GM12801 (cell line): ENCODE measurements around the gene SUGP2.

Source experiments
- TF ChIP-seq, protein P1 (sequence below): IDR thresholded peaks from one replicate; pipeline ENCODE4 v1.5.1; 2011; ENCODE audit warnings: control low read depth; ENCODE audit not compliant: insufficient read length; ENCODE audit errors: extremely low read depth

The SUGP2 gene

DNA sequence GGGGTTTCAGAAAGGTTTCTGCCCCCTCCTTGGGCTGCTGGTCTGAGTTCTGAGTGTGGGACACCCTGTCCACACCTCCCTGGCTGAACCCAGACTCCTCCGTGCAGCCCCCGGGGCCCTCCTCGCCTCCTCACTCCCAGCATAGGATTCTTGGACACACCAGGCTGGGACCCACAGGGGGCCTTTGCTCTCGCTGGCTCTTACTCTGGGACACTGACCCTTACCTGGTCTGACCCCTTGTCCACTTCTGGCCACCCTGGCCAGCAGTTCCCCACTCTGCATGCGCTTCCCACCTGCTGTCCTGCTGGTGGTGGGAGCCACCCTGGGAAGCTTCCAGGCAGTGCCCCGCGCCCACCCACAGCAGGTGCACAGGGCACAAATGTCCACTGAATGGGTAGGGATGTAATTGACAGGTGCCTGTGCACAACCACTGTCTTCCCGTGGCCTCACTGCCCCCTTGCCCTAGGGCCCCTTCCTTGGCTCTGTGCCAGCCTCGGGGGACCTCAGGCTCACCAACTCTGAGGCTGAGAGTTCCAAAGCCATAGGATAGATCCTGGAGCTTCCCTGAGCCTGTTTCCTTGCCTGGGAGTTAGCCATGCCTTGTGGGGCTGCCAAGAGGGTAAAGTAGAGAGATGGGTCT is 23.4 kb upstream of the SUGP2 start:
- TF ChIP-seq, protein P1, sequence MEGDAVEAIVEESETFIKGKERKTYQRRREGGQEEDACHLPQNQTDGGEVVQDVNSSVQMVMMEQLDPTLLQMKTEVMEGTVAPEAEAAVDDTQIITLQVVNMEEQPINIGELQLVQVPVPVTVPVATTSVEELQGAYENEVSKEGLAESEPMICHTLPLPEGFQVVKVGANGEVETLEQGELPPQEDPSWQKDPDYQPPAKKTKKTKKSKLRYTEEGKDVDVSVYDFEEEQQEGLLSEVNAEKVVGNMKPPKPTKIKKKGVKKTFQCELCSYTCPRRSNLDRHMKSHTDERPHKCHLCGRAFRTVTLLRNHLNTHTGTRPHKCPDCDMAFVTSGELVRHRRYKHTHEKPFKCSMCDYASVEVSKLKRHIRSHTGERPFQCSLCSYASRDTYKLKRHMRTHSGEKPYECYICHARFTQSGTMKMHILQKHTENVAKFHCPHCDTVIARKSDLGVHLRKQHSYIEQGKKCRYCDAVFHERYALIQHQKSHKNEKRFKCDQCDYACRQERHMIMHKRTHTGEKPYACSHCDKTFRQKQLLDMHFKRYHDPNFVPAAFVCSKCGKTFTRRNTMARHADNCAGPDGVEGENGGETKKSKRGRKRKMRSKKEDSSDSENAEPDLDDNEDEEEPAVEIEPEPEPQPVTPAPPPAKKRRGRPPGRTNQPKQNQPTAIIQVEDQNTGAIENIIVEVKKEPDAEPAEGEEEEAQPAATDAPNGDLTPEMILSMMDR = no peak

DNA sequence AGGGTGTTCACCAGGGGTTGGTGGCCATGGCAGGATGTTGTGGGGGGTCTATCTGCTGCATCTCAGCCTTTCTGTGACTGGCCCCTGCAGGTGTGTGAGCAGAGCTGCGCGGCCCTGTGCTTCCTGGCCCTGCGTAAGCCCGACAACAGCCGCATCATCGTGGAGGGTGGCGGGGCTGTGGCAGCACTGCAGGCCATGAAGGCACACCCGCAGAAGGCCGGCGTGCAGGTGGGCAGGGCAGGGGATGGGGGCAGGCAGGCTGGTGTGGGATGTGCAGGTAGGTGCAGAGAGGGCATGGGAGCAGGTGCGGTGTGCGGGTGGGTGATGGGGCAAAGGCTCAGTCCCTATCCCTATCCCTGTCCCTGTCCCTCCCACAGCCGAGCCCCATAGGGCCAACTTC is 22.4 kb upstream of the SUGP2 start:
- TF ChIP-seq, protein P1 = no peak

DNA sequence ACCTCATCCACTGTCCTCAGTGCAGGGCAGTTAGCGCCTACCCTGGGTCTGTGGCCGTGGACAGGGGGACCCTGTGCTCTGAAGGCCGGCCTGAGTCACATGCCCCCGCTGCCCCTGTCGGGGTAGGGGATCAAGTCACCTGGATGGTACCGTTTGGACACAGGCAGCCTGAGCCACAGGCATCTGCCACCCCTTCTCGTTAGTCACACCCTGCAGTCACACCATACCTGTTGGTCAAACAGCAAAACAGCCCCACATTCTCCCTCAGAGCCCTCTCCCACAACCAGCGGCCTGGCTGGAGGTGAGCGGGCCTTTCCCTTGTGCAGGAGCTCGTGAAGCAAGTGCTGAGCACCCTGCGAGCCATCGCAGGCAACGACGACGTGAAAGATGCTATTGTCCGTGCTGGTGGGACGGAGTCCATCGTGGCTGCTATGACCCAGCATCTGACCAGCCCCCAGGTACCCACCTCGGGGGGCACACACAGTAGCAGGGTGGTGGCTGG is 21.7 kb upstream of the SUGP2 start:
- TF ChIP-seq, protein P1 = no peak

DNA sequence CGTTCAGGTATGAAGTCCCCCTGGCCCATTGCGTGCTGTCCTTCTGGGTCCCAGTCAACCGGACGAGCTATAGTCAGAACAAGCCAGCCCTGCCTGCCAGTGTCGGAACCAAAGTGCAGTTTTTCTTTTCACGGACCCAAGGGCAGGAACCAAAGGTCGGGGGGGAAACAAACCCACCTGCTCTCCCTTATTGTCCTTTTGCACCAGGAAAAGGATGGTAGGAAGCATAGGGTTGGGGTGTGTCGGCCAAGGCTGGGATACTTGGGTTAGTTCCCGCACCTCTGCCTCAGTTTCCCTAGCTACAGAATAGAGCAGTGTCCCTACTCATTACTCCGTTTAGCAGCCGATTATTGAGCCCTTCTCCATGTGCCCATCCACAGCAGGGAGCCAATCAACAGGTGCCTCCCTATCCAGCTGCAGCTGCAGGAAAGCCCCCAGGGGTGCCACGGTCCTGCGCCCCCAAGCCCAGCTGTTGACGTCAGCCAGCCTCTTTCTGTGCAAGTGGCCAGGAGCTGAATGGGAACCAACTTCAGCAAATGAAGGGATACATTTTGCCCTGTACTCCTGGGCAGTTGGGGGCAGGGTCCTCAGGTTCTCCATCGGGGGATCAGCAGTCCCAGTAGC is 21.1 kb upstream of the SUGP2 start:
- TF ChIP-seq, protein P1 = no peak

DNA sequence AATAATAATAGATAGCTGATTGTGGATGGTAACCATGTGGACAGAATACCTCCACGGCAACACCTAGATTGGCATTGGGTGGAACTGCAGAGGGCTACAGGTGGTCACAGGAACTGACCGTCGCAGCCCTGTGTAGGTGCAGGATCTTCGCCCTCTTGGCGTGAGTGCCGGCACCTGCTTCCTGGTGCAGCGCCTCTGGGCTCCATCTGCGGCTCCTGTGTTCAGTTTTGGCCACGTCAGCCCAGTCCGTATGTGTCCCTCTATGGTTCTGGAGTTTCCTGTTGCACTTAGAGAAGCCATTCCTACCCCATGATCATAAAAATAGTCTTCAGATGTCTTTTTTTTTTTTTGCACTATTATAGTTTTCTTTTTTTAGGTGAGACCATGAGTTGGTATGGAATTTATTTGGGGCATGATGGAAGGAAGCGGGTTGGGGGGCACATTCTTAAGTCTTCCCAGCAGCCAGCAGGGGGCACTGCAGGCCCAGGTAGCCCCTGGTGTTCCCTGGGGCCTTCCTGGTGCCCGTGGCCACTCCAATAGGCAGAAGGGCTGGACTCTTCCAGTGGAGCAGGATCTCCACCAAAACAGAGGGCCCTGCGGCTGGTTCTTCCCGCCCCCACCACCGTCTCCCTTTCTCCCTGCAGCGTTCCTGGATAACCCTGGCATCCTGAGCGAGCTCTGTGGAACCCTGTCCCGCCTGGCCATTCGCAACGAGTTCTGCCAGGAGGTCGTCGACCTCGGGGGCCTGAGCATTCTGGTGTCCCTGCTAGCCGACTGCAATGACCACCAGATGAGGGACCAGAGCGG is 20.4 kb upstream of the SUGP2 start:
- TF ChIP-seq, protein P1 = no peak

DNA sequence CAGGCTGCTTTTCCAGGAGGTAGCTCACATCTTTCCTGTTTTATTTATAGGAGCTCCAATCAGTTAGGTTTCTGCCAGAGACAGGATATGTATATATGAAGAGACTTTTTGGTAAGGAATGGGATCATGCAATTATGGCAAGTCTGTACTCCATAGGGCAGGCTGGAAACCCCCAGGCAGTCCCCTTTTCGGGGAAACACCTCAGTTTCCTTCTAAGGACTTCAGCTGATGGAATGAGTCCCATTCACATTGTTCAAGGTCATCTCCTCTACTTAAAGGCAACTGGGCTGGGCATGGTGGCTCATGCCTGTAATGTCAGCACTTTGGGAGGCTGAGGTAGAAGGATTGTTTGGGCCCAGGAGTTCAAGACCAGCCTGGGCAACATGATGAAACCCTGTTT is 19.6 kb upstream of the SUGP2 start:
- TF ChIP-seq, protein P1 = no peak

DNA sequence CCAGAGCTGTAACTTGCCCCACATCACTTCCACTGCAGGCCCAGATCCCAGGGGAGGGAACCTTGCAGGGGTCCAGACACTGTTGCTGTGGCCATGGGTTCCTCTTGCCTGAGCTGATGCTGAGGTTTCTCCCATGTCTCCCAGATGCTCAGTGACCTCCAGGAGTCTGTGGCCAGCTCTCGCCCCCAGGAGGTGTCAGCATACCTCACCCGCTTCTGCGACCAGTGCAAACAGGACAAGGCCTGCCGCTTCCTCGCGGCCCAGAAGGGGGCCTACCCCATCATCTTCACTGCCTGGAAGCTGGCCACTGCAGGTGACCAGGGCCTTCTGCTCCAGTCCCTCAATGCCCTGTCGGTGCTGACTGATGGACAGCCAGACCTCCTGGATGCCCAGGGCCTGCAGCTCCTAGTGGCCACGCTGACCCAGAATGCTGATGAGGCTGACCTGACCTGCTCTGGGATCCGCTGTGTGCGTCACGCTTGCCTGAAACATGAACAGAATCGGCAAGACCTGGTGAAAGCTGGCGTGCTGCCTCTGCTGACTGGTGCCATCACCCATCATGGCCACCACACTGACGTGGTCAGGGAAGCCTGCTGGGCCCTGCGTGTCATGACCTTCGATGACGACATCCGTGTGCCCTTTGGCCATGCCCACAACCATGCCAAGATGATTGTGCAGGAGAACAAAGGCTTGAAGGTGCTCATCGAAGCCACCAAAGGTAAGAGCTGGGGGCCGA is 18.3 kb upstream of the SUGP2 start:
- TF ChIP-seq, protein P1 = no peak
